Hematopoietic multipotent progenitor cell (in vitro differentiated cells): ENCODE data around the gene VSIG4. TPM values are rescaled to one million over a fixed set of nuclear protein-coding genes. Genes with fewer than 3 reads are reported as not detected.
"Not testable (repeated sequence)": the region's sequence is repeated elsewhere in the genome, so short reads cannot be mapped to it uniquely, and the experiment has no call there.

Source experiments
- DNase-seq, 3 donors: peaks; one replicate each; pipeline ENCODE4 v3.0.0-alpha.2; 2011 to 2015; ENCODE audit warnings: low read depth in 2 of 3, low spot score in 2 of 3
- total RNA-seq: library from RNA; depleted of rRNA; stranded (reverse); fragments of >200 nt; gene quantifications from one replicate; pipeline ENCODE4 v1.2.3, GENCODE V29; 2012

The VSIG4 gene
- 0.27 TPM for total RNA-seq

DNA sequence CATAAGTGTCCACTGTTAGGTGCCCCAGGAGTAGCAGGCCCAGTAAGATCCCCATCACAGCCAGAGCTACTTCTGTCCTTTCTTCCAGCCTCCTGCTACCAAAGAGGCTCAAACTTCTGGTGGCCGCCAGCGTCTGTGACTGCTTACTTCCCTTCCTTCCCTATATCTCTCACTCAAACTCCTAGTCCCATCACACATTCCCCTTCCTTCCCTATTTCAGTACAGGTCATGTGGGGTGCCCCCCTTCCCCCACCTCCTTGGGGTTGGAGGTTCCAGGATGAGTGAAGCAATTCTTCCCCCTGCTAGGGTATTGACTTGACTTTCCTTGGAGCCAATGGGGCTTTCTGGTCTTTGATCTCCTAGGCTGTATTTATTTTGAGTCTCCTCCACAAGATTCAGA lies at the start of gene VSIG4:
VSIG4 (minus strand) TSS at position 137 of the 400 bp plus-strand sequence; CDS start at position 55, 82 bp downstream.
- DNase-seq = no peak

GRCh38 chrX:66076801-66077200 lies 36.9 kb upstream of the VSIG4 start:
- DNase-seq = no peak

DNA sequence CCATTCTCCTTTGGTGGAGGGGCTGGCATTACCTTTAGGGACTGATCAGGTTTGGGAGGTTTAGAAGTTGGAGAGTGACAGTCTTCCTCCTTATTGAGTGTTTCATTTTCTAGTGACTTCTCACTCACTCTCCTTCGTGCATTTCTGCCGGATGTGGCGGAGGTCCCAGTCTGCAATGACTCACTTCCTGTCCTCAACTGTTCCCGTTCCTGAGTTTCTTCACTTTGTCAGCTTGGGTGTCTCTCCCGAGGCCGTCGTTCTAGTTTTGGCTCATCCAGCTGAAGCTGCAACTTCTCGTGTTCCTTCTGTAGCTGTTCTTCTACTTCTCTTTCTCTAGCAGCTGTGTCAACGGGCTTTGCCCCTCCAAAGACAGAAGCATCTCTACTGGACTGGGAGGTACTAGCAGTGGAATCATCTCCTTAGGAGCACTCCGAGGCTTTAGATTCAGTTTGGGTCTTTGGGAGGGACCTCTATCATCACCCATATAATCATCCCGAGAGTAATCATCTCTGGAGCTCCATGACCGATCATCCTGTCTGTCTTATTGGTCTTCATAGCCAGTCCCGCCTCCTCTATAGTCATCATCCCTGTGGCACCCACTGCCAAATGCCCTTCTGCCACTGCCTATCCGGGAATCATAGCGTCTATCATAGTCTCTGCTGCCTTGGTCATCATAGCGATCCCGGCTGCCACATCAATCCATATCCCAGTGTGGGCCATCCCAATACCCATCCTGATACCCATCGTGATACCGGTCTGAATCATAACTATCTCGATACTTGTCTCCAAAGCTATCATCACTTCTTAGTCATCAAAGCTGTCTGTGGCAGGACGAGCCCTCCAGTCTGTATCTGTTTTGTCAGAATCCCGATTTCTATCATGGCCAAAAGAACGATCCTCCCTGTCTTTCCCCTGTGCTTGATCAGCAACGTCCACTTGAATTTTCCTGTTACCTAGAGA lies 35.3 kb upstream of the VSIG4 start:
- peak in 2 of 3 donors; percentile 39 to 40 for DNase-seq

- DNase-seq = no peak
Measured at GRCh38 chrX:66071126-66071525, 31.2 kb upstream of the VSIG4 start.

GRCh38 chrX:66064261-66064660 lies 24.4 kb upstream of the VSIG4 start:
- DNase-seq = no peak

DNA sequence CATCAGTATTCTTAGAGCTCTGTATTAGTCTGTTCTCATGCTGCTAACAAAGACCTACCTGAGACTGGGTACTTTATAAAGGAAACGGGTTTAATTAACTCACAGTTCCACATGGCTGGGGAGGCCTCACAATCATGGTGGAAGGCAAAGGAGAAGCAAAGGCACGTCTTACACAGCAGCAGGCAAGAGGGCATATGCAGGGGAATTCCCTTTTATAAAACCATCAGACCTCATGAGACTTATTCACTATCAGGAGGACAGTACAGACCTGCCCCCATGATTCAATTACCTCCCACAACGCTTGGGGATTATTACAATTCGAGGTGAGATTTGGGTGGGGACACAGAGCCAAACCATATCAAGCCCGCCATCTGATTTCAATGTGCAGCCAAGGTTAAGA lies 17.1 kb upstream of the VSIG4 start:
- DNase-seq = not testable (repeated sequence)

- DNase-seq = no peak
Measured at GRCh38 chrX:66054978-66055377, 15.1 kb upstream of the VSIG4 start.

DNA sequence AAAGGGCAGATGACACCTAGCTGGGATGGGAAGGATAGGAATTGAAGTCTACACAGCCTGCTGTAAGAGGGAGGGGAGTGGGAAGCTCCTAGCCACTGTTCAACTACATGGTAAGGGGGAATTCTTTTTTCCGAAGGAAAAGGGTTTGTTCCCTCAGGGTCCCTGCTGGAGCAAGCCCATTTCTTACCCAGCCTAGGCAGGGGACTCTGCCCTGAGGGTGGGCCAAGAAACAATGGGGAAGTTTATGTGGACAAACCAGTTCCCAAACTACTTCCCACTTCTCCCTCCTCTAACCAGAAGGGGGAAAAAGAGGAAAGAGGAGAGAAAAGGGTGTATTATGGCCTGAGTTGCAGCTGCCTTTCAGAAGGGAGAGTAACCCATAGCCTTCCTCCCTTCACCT lies 13.5 kb upstream of the VSIG4 start:
- DNase-seq = no peak

GRCh38 chrX:66051980-66052379 lies 12.1 kb upstream of the VSIG4 start:
- DNase-seq = no peak

GRCh38 chrX:66050140-66050569 lies 10.3 kb upstream of the VSIG4 start:
- DNase-seq = no peak

- DNase-seq = no peak
Measured at GRCh38 chrX:66049056-66049455, 9.2 kb upstream of the VSIG4 start.

- DNase-seq = peak in 2 of 3 donors; percentile 34 to 56
Measured at GRCh38 chrX:66046612-66047235, 6.8 kb upstream of the VSIG4 start.

DNA sequence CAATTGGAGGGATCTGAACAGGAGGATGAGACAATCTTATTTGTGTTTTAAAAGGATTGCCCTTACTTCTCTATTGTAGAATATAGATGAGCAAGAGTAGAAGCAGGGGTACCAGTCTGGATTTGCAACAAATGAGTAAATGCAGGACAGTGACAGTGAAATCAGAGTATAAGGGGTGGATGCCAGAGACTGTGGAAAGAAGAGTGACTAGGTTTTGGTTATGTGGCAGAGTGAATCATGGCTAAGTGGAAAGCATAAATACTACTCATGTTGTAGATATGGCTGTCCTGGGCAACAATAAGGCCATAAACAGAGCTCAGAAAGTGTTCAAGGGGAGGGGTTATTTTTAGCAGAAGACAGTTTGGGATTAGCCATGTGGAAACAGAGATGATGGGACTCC lies 6.0 kb upstream of the VSIG4 start:
- no peak for DNase-seq

DNA sequence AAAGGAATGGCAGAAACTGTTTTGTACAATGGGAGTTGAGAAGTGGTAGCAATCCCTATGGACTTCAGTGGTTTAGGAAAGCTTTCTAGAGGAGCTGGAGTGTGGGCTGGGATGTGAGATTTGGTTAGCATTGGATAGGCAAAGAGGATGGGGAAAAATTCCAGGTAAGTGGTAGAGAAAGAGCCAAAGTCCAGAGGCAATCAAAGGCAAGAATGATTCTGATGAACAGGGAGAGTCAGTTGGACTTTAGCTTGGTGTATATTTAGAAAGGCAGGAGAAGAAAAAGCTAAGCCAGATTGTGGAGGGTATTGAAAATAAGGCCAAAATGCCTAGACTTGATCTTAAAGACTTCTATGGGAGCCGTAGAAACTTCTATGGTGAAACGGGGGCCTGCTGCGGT lies 3.7 kb upstream of the VSIG4 start:
- DNase-seq = no peak

- no peak for DNase-seq
Measured at GRCh38 chrX:66042307-66043077, 2.6 kb upstream of the VSIG4 start.

DNA sequence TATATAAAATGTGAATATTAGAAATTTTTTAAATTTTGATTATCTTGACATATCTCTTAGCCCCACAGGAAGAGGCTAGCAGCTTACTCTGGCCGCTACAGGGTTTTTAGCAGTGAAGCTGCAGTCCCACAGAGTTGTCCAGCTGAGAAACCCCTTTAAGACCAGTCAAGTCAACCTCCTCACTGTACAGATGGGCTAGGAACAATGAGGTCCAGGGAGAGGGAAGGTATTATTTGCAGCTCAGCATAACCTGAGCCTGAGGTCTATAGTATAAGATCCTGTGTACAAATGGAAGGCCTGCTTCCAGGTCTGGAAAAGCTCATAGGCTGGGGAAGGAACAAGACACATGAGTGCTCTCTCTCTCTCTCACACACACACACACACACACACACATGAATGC lies 1.8 kb downstream of the VSIG4 start:
- no peak for DNase-seq

DNA sequence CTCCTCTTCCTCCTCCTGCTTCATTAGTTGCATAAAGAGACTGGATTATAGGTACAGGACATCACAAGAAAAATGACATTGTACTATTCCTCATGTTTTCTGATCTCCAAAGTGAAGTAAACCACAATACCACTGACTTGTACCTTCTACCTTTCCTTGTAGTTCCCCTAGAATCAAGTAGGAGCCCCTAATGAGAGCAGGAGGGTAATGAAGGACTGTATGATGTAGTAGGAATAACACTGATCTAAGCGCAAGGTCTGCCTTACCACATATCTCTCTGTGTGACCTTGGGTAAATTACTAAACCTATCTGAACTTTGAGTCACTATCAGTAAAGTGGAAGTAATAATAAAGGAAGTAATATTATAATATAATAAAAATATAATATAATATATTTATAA lies 3.6 kb downstream of the VSIG4 start:
- no peak for DNase-seq

DNA sequence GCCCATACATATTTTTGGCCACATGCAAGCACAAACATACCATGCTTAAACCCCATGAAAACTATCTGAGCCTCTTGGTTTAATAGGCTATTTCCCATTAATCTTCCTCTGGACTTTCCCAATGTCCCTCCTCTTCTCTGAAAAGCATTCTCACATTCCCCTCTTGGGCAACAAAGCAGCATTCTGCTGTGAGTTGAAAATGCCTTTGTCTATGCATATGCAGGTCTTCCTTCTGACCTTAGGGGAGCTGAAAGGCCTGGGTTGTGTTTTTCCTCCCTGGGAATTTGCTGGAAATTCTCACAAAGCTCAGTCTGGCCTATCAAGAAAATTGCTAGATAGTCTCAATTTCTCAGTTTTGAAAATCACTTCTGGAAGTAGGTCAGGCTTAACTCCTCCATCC lies 4.2 kb downstream of the VSIG4 start:
- no peak for DNase-seq

- peak in 1 of 3 donors; percentile 50 for DNase-seq
Measured at GRCh38 chrX:66030505-66031317, 9.2 kb downstream of the VSIG4 start.

DNA sequence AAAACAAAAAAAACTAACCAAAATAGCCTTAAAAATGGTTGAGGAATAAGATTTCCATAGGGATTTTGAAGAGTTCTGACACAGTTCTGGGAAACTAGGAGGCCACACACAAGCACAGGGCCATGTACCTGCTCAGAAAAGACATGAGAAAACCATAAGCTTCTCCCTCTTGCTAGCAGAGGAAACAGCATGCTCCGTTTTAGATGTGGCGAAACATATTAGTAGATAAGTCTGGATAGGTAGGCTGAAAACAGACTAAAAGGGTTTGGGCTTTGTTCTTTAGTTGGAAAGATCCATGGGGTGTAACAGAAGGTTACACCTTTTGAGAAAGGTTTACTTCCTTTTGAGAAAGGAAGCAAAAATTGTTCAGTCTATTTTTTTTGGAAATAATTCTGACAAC lies 10.9 kb downstream of the VSIG4 start:
- DNase-seq = no peak
